Right cardiac atrium (tissue), 5 donors: ENCODE data around the gene LIPG. TPM values are rescaled to one million over a fixed set of nuclear protein-coding genes. Genes with fewer than 3 reads are reported as not detected.

Experiments used
- ATAC-seq, 2 donors: fragments of 200-7000 bp; cut with Tn5 transposase; one replicate each; pipeline versions ENCODE4 v1.8.0 to v1.9.1; 2020; ENCODE audit warnings: moderate library complexity in 2 of 2, mild to moderate bottlenecking in 1 of 2
- DNase-seq, 3 donors: peaks; one replicate each; pipeline ENCODE4 v3.0.0-alpha.2; 2020
- H3K27ac ChIP-seq: one replicate; pipeline ENCODE4 v1.5.1; 2013; ENCODE audit warnings: mild to moderate bottlenecking, low read length, control low read depth, moderate library complexity
- H3K27me3 ChIP-seq: one replicate; pipeline ENCODE4 v1.6.1; 2013; ENCODE audit not compliant: control insufficient read depth, insufficient read depth
- H3K4me1 ChIP-seq: one replicate; pipeline ENCODE4 v1.6.1; 2013; ENCODE audit warnings: low read length; ENCODE audit not compliant: control insufficient read depth, insufficient read depth
- H3K4me3 ChIP-seq: one replicate; pipeline ENCODE4 v1.5.1; 2013; ENCODE audit warnings: low read length, control low read depth
- H3K9me3 ChIP-seq: one replicate; pipeline ENCODE4 v1.6.1; 2013; ENCODE audit warnings: low read length; ENCODE audit not compliant: control insufficient read depth
- WGBS: extraction: QIAGEN DNeasy Blood & Tissue Kit; methylation state at CpG from one replicate; pipeline ENCODE4 v1.1.7; 2013; 5-methylcytosine and 5-hydroxymethylcytosine counted together
- intact Hi-C, 4 donors: fragments of 100-400 bp; cut with DNase I; formaldehyde crosslinking; loops; one replicate each; pipeline versions ENCODE4 v1.11.0 to v1.14.0; 2022 to 2023
- polyA plus RNA-seq: library from polyadenylated mRNA; stranded (reverse); fragments of 200-250 nt; gene quantifications from one replicate; pipeline ENCODE4 v1.2.3, GENCODE V29; 2013
- total RNA-seq, 4 donors: library from RNA; stranded (reverse); fragmentation: NEBNext Ultra II Directional; extraction: Animal tissue kit (Norgen Biotek cat#: 25700); gene quantifications; one replicate each; pipeline ENCODE4 v1.2.1, GENCODE V29; 2021
- donor health status: healthy with polysubstance abuse.
- donor health status: DM: no; HTN: yes; CAD: no.
- donor health status: DM: no; HTN: no; CAD: no.
- donor health status: DM: no; HTN: yes; CAD: no; lungs with severe emphysema.
- donor health status: DM: yes; HTN: yes; CAD: no.

Gene LIPG
- total and polyA plus RNA-seq, 5 donors, result 0.03 to 2.1 (median 0.11) TPM

- no peak overlapping the region for H3K4me3 ChIP-seq
- no peak for DNase-seq
- ATAC-seq, result peak in 1 of 2 donors; percentile 75
- H3K27me3 ChIP-seq, result no peaks in the 10 kb centered on the region
- no peaks in the 10 kb centered on the region for H3K9me3 ChIP-seq
- H3K27ac ChIP-seq, result no peak overlapping the region
- intact Hi-C loops, result no loop called here
- no peaks in the 10 kb centered on the region for H3K4me1 ChIP-seq
- 56% methylated on average over 2 of the region's 2 CpGs for WGBS
These were observed 37.5 kb upstream of the LIPG start for GRCh38 chr18:49524349-49524748.

DNA sequence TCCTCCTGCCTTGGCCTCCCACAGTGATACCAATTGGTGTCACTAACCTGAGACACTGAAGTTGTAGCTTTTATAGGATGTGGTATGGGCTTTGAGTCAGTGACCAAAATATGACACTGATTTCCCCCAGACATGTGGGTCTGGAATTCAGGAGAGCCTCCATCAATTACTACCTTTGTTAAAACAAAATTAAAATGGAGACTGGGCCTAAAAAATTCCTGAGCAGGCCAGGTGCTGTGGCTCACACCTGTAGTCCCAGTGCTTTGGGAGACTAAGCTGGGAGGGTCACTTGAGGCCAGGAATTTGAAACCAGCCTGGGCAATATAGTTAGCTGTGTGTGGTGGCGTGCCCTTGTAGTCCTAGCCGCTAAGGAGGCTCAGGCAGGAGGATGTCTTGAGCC lies 36.9 kb upstream of the LIPG start:
- H3K27me3 ChIP-seq, result no peaks in the 10 kb centered on the region
- whole genome bisulfite sequencing, result 96% methylated on average over 2 of the region's 2 CpGs
- no peaks in the 10 kb centered on the region for H3K9me3 ChIP-seq
- no peaks in the 10 kb centered on the region for H3K4me1 ChIP-seq
- ATAC-seq (no peak), DNase-seq (no peak)
- H3K27ac ChIP-seq, result no peak overlapping the region
- intact Hi-C loops, result no loop called here
- H3K4me3 ChIP-seq, result no peak overlapping the region

GRCh38 chr18:49525981-49526380 lies 35.9 kb upstream of the LIPG start:
- H3K4me3 ChIP-seq, result no peak overlapping the region
- no peaks in the 10 kb centered on the region for H3K4me1 ChIP-seq
- no peak for DNase-seq
- intact Hi-C loops, result no loop called here
- no peak overlapping the region for H3K27ac ChIP-seq
- ATAC-seq, result no peak
- WGBS, result 98% methylated on average over 2 of the region's 2 CpGs
- H3K27me3 ChIP-seq, result no peaks in the 10 kb centered on the region
- no peaks in the 10 kb centered on the region for H3K9me3 ChIP-seq

- DNase-seq (no peak), ATAC-seq (no peak)
- no peaks in the 10 kb centered on the region for H3K4me1 ChIP-seq
- H3K27me3 ChIP-seq, result no peaks in the 10 kb centered on the region
- intact Hi-C loops, result no loop called here
- 38% methylated on average over 8 of the region's 8 CpGs for WGBS
- H3K4me3 ChIP-seq, result no peak overlapping the region
- no peak overlapping the region for H3K27ac ChIP-seq
- no peaks in the 10 kb centered on the region for H3K9me3 ChIP-seq
These were observed 34.1 kb upstream of the LIPG start for GRCh38 chr18:49527631-49528327.

- no peak for DNase-seq
- H3K4me1 ChIP-seq, result no peaks in the 10 kb centered on the region
- intact Hi-C loops, result no loop called here
- H3K27ac ChIP-seq, result no peak overlapping the region
- H3K27me3 ChIP-seq, result no peaks in the 10 kb centered on the region
- H3K4me3 ChIP-seq, result no peak overlapping the region
- no peak for ATAC-seq
- WGBS, result 67% methylated on average over 3 of the region's 3 CpGs
- H3K9me3 ChIP-seq, result no peaks in the 10 kb centered on the region
These were observed 32.3 kb upstream of the LIPG start for GRCh38 chr18:49529596-49529995.

GRCh38 chr18:49531678-49532153 lies 30.1 kb upstream of the LIPG start:
- no peak for ATAC-seq
- Histone ChIP-seq H3K27me3 (no peaks in the 10 kb centered on the region), H3K4me1 (no peaks in the 10 kb centered on the region), H3K9me3 (no peaks in the 10 kb centered on the region), H3K27ac (no peak overlapping the region), H3K4me3 (no peak overlapping the region)
- DNase-seq, result no peak
- 78% methylated on average over 10 of the region's 10 CpGs for WGBS
- intact Hi-C loops, result no loop called here

- intact Hi-C loops, result no loop called here
- WGBS, result 94% methylated on average over 1 of the region's 1 CpG
- Histone ChIP-seq H3K4me3 (no peak overlapping the region), H3K9me3 (no peaks in the 10 kb centered on the region), H3K27me3 (no peaks in the 10 kb centered on the region), H3K27ac (no peak overlapping the region), H3K4me1 (no peaks in the 10 kb centered on the region)
- ATAC-seq, result no peak
- no peak for DNase-seq
These were observed 26.8 kb upstream of the LIPG start for GRCh38 chr18:49534846-49535601.

- intact Hi-C loops, result no loop called here
- H3K4me1 ChIP-seq, result no peaks in the 10 kb centered on the region
- no peaks in the 10 kb centered on the region for H3K27me3 ChIP-seq
- no peak overlapping the region for H3K4me3 ChIP-seq
- H3K9me3 ChIP-seq, result no peaks in the 10 kb centered on the region
- WGBS, result 85% methylated on average over 6 of the region's 6 CpGs
- no peak for ATAC-seq
- no peak overlapping the region for H3K27ac ChIP-seq
- DNase-seq, result no peak
These were observed 24.5 kb upstream of the LIPG start for GRCh38 chr18:49537232-49537896.

GRCh38 chr18:49544362-49544761 lies 17.5 kb upstream of the LIPG start:
- no peak for ATAC-seq
- WGBS, result 92% methylated on average over 5 of the region's 5 CpGs

GRCh38 chr18:49546278-49546677 lies 15.6 kb upstream of the LIPG start:
- Histone ChIP-seq H3K27me3 (no peaks in the 10 kb centered on the region), H3K27ac (no peak overlapping the region), H3K4me3 (no peak overlapping the region), H3K9me3 (no peaks in the 10 kb centered on the region), H3K4me1 (no peaks in the 10 kb centered on the region)
- intact Hi-C loops, result no loop called here
- no peak for ATAC-seq
- whole genome bisulfite sequencing, result 97% methylated on average over 1 of the region's 1 CpG
- DNase-seq, result no peak

More at GRCh38 chr18:49544362-49544761, 17.5 kb upstream of the LIPG start:
- intact Hi-C loops, result no loop called here
- Histone ChIP-seq H3K27me3 (no peaks in the 10 kb centered on the region), H3K4me1 (no peaks in the 10 kb centered on the region), H3K27ac (no peak overlapping the region), H3K9me3 (no peaks in the 10 kb centered on the region), H3K4me3 (no peak overlapping the region)
- no peak for DNase-seq

DNA sequence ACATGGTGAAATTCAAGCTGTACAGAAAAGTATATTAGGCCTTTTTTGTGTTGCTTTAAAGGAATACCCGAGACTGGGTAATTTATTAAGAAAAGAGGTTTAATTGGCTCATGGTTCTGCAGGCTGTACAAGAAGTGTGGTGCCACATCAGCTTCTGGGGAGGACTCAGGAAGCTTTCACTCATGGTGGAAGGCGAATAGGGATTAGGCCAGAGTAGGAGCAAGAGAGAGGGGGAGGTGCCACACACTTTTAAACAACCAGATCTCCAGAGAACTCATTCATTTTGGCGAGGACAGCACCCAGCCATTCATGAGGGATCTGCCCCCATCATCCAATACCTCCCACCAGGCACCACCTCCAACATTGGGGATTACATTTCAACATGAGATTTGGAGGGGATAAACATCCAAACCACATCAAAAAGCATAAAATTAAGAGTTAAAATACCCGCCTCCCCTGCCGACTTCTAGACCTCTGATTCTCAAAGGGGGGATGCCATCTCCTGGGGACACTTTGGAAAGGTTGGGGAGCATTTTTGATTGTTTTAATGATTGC lies 15.1 kb upstream of the LIPG start:
- ATAC-seq, result no peak
- no peak for DNase-seq
- Histone ChIP-seq H3K9me3 (no peaks in the 10 kb centered on the region), H3K4me3 (no peak overlapping the region), H3K27ac (no peak overlapping the region), H3K27me3 (no peaks in the 10 kb centered on the region), H3K4me1 (no peaks in the 10 kb centered on the region)
- WGBS, result 89% methylated on average over 5 of the region's 5 CpGs
- intact Hi-C loops, result no loop called here
